ENCODE measurements around the gene TBXA2R. TPM values are rescaled to one million over a fixed set of nuclear protein-coding genes. Genes with fewer than 3 reads are reported as not detected.

Gene TBXA2R
- total and polyA plus RNA-seq, 2 of the 4 experiments (the other 2 are of a cell fraction), result 0.36 to 2.3 TPM

GRCh38 chr19:3632098-3632497 is 25.4 kb upstream of the TBXA2R start:
- Histone ChIP-seq H2AK9ac (replicated peaks; ENCODE audit: low read depth, low read length, poor library complexity) (no peak overlapping the region), H3K4me3 (ENCODE audit: insufficient read depth, low read depth, low read length) (no peak overlapping the region), H3K23ac (ENCODE audit: low read depth, low read length) (no peak overlapping the region), H3K9me1 (ENCODE audit: insufficient read depth, low read length) (peaks cover 3% of the 10 kb centered on the region; the same call in 1 of the 2 replicates), H4K8ac (ENCODE audit: low read depth in 2 of 2, low read length in 2 of 2) (no peak overlapping the region), H3K4ac (ENCODE audit: low read depth, low read length) (no peak overlapping the region), H3K36me3 (ENCODE audit: control insufficient read depth, insufficient read depth, low read length) (peaks cover 24% of the 10 kb centered on the region), H2AFZ (replicated peaks; ENCODE audit: low read length, poor library complexity) (no peak overlapping the region), H3K9me3 (ENCODE audit: control insufficient read depth, insufficient read depth, low read length) (no peaks in the 10 kb centered on the region), H3K4me2 (ENCODE audit: low read depth, low read length) (no peak overlapping the region), H3K56ac (ENCODE audit: extremely low read depth, insufficient read depth, low read length) (no peak overlapping the region), H3K18ac (ENCODE audit: low read depth, low read length) (no peak overlapping the region), H2BK15ac (ENCODE audit: low read depth, low read length) (no peak overlapping the region), H3K79me1 (ENCODE audit: low read depth in 1 of 2, low read length in 2 of 2) (0 out of 4 replicates have a peak, but pooled peaks cover 0 to 5% of the 10 kb centered on the region in 2 experiments), H3K9ac (ENCODE audit: low read depth, low read length) (no peak overlapping the region), H4K91ac (ENCODE audit: insufficient read depth, low read depth, low read length) (no peak overlapping the region), H3K4me1 (ENCODE audit: control insufficient read depth, insufficient read depth, low read length) (no peaks in the 10 kb centered on the region), H3K27me3 (ENCODE audit: control insufficient read depth, insufficient read depth, low read length) (no peaks in the 10 kb centered on the region), H2BK120ac (ENCODE audit: low read depth, low read length) (no peak overlapping the region), H2BK20ac (ENCODE audit: low read depth, low read length) (no peak overlapping the region), H3K27ac (ENCODE audit: insufficient read depth, low read length) (no peak overlapping the region), H3K14ac (replicated peaks; ENCODE audit: low read depth, low read length) (no peak overlapping the region), H2BK5ac (ENCODE audit: low read depth, low read length, poor library complexity, severe bottlenecking) (no peak overlapping the region), H4K20me1 (ENCODE audit: insufficient read depth, low read length) (no peaks in the 10 kb centered on the region), H4K5ac (ENCODE audit: low read depth, low read length) (no peak overlapping the region), H2AK5ac (ENCODE audit: low read depth, low read length) (no peak overlapping the region)
- intact Hi-C loops (cut with micrococcal nuclease) (no loop called here), in situ Hi-C loops (cut with MboI; ENCODE audit: low sequenced_read_pairs) (no loop called here), dilution Hi-C loops (cut with HindIII; ENCODE audit: low sequenced_read_pairs, unreplicated experiment) (no loop called here)
- no peak for ATAC-seq (ENCODE audit: low read depth)
- 81% methylated on average over 4 of the region's 16 CpGs; no CpG with 5 or more reads in 1 of the 2 experiments for WGBS, 2 experiments (ENCODE audit: extremely low coverage in 2 of 2, insufficient read length in 1 of 2)
- ChIA-PET CTCF (no interaction called here), POLR2A (ENCODE audit: unreplicated experiment) (no interaction called here)
- no peak for DNase-seq
- BruUV-seq (replicated peaks), result no TSS peak
- TF ChIP-seq USF2 (IDR thresholded peaks at IDR 0.05; ENCODE audit: low read depth, low read length) (no peak), CTCF (conservative IDR thresholded peaks at IDR 0.05; ENCODE audit: low read depth, low read length) (no peak), CEBPB (IDR thresholded peaks at IDR 0.05; ENCODE audit: low read depth, low read length) (no peak), ELK1 (IDR thresholded peaks at IDR 0.05; ENCODE audit: borderline replicate concordance, low read depth, low read length) (no peak), MAFK (IDR thresholded peaks at IDR 0.05; ENCODE audit: low read depth, low read length) (no peak), FOS (IDR thresholded peaks at IDR 0.05; ENCODE audit: low read depth, low read length) (no peak), NFE2L2 (IDR thresholded peaks at IDR 0.05; ENCODE audit: low read depth, low read length) (no peak), CHD1 (IDR thresholded peaks at IDR 0.05; ENCODE audit: low read depth, low read length) (no peak), MAZ (IDR thresholded peaks at IDR 0.05; ENCODE audit: borderline replicate concordance, low read depth, low read length) (no peak), POLR2A (IDR thresholded peaks at IDR 0.05; ENCODE audit: low read depth, low read length) (no peak), RFX5 (IDR thresholded peaks at IDR 0.05; ENCODE audit: low read depth, low read length) (no peak), MXI1 (IDR thresholded peaks at IDR 0.05; ENCODE audit: borderline replicate concordance, low read depth, low read length) (no peak), BHLHE40 (IDR thresholded peaks at IDR 0.05; ENCODE audit: low read depth, low read length) (no peak), RCOR1 (IDR thresholded peaks at IDR 0.05; ENCODE audit: insufficient replicate concordance, low read length) (no peak), SMC3 (IDR thresholded peaks at IDR 0.05; ENCODE audit: low read depth, low read length) (no peak), RAD21 (IDR thresholded peaks at IDR 0.05; ENCODE audit: low read length) (no peak)
